SW 1271 (cell line): Measurements from ENCODE around the gene GALNT16.
"Not testable (repeated sequence)": the region's sequence is repeated elsewhere in the genome, so short reads cannot be mapped to it uniquely, and the experiment has no call there.

Source experiments
- DNase-seq, 2 experiments: peaks; one replicate each; lab custom pipeline; 2025; lab: John Stamatoyannopoulos, UW

Gene GALNT16

DNA sequence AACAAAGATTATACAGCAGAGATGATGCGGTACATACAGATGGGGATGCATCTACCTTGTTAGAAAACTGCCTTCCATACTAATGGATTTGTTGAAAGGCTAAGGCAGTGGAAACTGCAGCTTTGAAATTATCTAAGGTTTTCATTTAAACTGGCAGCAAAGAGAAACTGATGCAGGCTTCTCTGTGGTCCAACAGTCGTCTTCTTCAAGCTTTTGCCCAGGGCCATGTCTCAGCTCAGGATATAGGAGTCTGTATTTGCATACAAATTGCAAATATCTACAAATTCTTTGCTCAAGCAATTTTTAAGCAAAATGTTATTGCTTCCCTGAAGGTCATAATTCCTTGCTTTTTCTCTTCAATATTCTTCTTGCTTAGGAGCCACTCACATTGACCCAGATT, 104.4 kb downstream of the GALNT16 start:
- no peak for DNase-seq

DNA sequence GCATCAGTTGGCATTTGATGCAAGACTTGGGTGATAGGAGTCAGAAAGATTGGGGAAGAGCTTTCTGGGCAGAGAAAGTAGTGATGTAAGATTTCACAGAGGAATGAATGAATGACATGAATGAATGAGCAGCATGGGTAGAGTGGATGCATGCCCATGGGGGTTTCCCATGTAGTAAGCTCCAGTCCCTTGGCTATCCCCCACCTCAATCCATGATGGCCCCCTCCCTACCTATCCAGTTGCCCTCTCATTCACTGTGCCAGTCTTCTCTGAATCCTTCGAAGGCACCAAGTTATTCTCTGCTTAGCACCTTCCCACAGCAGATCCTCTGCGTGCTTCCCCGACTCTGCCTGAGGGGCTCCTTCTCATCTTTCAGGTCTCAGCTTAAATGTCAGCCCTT, 106.1 kb downstream of the GALNT16 start:
- DNase-seq, result no peak

DNA sequence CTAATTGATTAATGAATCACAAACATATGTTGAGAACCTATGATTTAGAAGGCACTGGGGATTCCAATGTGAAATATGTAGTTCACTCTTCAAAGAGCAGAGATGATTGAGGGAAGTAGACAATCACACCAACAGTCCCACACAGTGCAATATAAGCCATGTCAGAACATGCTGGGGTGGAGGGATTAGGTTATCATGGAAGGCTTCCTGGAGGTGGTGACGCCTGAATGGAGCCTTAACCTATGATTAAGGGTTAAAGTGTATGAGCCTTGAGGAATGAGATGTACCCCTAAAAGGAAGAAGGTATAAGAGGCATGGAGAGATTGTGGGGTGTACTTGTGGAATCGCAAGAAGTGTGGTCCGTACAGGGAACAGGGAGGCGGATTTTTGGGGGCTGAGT, 106.8 kb downstream of the GALNT16 start:
- no peak for DNase-seq

DNA sequence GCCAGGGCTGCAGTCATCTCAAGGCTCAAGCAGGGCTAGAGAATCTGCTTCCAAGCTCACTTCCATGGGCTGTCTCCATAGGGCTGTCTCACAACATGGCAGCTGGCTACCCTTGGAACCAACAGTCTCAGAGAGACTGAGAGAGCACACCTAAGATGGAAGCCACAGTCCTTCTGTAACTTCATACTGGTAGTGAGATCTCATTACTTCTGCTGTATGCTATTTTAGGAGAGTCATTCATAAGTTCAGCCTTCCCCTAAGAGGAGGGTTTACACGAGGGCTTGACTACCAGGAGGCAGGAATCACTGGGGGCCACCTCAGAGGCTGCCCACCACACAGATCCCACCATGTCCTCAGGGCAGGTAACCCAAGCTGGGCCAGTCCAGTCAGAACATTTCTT, 108.4 kb downstream of the GALNT16 start:
- no peak for DNase-seq

DNA sequence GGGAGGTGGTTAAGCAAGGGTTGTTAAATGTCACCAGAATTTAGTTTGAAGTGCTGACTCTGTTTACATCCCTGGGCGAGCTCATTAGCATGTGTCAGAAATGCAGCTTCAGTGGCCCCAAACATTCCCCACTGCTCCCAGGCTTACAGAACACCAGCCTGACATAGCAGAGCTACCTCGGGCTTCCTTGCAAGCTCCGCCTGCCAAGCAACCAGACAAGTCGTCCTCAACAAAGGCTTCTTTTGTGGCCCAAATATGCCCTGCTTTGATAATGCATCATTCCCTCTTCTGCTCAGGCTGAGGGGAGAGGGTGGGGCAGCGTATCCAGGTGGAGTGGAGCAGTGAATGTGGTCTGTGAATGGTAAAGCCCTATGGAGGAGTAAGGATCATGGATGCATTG, 110.1 kb downstream of the GALNT16 start:
- DNase-seq, result no peak

DNA sequence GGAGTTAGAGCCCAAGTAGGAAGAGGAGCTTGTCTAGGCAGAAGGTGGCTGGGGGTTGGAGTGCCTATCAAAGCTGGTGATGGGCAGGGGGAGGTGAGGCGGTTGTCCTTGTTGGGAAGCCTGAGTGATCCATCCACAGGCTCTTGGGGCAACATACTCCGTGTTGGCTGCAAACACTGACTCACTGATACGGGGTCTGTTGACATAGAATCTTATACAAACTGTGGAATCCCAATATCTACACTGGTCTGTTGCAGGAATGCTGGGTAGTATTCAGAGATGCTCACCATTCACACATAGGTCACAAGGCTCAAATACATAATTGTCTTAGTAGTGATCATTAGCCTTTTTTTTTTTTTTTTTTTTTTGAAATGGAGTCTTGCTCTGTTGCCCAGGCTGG, 112.2 kb downstream of the GALNT16 start:
- no peak for DNase-seq

DNA sequence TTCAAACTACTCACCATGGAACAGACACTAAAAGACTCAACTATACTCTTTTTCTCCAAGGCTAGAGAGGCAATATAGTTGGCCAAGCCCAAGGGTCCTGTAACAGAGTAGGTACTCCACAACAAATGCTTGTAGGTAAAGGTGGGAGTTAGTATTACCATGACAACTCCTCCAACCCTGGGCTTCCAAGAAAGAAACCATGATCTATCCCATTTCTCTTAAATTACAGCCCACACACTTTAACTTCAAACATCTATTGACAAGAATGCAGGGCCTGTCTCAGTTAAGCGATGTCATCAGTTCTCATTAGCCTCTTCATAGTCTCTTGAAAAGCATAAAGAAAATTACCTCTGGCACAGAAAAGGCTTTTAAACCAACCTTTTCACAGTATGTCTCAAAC, 113.1 kb downstream of the GALNT16 start:
- no peak for DNase-seq

DNA sequence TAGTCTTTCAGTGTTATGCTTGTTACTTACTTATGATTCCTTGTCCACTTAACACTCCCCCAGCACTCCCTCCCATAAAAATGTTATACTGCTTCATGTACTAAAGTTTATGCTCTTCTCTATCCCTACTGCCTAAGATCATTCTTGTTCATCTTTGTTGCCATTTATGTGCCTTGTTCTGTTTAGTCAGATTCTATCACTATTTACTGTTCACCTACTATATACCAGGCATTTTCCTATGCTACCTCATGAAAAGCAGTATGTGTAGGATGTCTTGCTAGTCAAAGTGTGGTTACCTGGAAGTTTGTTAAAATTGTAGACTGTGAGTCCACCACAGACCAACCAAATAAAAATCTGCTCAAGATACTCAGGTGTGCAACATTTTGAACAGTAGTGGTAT, 114.3 kb downstream of the GALNT16 start:
- DNase-seq, result no peak

DNA sequence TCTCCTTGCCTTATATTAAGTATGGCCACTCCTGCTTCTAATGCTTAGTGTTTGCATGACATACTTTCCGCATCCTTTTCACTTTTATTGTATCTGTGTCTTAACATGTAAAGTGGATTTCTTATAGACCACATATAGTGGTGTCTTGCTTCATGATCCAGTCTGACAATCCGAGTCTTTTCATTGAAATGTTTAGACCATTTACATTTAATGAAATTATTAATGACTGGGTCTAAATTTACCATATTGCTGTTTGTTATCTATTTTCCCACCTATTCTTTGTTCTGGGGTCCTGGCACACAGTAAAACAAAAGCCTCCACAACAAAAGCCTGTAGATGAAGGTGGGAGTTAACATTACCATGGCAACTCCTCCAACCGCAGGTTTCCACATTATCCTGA, 115.2 kb downstream of the GALNT16 start:
- DNase-seq, result no peak

DNA sequence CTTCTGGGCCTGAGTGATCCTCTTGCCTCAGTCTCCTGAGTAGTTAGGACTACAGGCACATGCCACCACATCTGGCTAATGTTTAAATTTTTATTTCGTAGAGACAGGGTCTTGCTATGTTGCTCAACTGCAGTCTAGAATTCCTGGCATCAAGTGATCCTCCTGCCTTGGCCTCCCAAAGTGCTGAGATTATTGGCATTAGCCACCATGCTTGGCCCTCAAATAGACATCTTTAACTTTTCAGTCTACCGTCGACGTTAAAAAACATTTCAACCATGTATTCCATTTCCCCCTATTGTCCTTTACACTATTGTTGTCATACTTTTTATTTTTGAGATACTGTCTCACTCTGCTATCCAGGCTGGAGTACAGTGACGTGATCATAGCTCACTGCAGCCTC, 115.8 kb downstream of the GALNT16 start:
- no peak for DNase-seq

DNA sequence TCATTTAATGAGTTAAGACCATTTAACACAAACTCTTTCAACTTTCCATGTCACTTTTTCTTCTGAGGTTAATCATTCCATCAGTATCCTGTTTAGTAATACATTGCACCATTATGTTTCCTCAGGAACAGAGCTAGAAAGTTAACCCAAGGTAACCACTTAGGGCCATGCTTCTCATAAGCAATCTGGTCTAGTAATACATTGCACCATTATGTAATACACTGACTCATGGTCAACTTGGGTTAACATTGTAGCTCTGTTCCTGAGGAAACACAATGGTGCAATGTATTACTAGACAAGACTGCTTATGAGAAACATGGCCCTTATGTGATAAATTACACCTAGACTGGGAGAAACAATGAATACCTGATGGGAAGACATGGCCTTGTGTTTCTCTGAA, 116.5 kb downstream of the GALNT16 start:
- DNase-seq, result no peak

DNA sequence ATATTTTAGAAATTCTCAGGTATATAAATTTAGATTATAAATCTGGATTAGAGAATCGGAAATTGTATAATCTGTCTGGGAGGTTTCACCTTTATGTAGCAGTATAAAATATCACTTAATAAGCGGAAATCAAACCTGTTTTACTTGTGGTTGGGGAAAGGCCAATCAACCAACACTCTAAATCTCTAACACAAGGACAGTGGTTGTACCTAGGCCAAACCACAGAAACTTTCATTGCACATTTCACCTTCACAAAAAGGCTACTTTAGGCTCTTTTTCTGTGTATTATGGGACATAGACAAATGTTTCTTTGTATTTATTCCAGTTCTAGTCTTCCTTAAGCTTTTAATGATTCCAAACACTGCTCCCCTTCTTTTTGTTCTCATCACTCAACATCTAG, 118.3 kb downstream of the GALNT16 start:
- no peak for DNase-seq

DNA sequence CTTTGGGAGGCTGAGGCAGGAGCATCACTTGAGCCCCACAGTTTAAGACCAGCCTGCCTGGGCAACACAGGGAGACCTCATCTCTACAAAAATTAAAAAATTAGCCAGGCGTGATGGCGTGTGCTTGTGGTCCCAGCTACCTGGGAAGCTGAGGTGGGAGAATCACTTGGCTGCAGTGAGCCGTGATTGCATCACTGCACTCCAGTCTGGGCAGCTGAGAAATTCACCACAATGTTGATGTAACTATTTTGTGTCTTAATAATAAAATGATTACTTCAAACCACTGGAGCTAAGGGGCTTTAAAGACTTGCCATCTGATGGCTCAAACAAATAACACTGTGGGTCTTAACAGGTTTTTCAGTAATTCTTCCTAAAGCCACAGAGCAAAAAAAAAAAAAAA, 127.4 kb downstream of the GALNT16 start:
- DNase-seq, result no peak

DNA sequence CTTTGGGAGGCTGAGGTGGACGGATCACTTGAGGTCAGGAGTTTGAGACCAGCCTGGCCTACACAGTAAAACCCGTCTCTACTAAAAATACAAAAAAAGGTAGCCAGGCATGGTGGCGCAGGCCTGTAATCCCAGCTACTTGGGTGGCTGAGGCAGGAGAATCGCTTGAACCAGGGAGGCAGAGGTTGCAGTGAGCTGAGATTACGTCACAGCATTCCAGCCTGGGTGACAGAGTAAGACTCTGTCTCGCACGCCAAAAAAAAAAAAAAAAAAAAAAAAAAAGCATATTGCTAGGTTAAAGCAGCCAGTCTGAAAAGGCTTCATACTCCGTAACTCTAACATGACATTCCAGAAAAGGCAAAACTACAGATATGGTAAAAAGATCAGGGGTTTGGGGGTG, 131.4 kb downstream of the GALNT16 start:
- not testable (repeated sequence) for DNase-seq

DNA sequence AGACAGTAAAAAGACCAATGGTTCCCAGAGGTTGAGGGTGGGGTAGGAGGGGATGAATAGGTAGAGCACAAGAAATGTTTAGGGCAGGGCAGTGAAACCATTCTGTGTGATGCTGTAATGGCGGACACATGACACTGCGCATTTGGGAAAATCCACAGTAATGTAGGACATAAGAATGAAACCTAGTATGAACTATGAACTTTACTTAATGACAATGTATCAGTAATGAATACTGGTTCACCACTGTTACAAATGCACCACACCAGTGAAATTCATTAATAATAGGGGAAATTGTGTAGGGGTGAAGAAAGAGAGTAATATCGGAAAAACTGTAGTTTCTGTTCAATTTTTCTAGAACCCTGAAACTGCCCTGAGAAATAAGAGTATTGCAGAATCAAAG, 132.5 kb downstream of the GALNT16 start:
- DNase-seq, result no peak

DNA sequence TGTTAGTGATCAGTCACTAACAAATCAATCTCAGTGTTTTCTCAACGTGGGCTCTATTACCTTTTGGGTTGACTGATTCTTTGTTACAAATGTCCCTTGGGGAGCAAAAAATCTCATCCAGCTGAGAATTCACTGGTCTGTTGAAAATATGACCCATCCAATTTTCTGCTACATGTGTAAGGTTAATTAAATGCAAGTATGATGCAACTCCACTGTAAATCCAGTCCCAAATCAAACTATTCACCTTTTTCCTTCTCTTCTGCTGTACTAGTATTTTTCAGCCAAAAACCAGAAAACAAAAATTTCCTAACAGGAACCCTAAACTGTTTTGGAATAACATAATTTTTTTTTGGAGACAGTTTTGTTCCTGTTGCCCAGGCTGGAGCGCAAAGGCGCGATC, 136.0 kb downstream of the GALNT16 start:
- DNase-seq, result no peak

DNA sequence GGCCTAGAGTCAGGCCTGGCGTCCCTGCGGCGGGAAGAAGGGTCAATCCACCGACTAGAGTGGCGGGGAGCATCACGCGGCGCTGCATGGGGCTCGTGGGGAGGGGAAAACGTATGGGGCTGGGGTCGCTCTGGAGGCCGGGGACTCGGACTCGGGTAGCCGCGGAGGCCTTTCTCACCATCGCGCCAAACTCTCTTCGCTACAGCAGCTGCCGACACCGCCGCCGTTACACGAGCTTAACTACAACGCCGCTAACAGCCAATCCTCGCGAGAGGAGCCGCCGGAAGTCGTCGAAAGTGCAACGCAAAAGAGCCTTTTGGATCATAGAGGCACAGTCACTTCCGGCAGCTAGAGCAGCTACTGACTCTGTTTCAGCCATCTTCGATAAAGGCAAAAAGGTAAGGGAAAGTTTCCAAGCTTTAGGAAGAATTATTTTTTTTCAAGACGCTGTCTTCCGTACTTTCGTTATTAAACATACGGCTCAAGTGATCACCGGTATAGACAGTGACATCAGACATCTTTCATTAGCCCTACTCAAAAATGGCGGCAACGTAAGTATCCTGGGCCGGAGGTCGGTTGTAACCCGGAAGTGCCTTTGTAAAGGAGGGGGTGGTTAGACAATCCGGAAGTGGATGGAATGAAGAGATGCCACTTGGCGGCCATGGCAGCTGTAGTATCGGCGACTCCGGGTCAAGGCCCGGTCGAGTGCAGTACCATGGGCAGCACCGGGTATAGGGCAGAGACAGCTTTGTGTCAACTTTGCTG, 138.3 kb downstream of the GALNT16 start, which contains the start of the genes ERH and SLC39A9:
TSS of gene ERH (minus strand) at position 247 of the 765 bp plus-strand sequence. CDS start at position 181, 66 bp downstream.
TSS of gene SLC39A9 (plus strand) at position 640 of the 765 bp plus-strand sequence. CDS start 678 bp downstream, outside the sequence.
- peak; percentile 93 to 99 for DNase-seq

DNA sequence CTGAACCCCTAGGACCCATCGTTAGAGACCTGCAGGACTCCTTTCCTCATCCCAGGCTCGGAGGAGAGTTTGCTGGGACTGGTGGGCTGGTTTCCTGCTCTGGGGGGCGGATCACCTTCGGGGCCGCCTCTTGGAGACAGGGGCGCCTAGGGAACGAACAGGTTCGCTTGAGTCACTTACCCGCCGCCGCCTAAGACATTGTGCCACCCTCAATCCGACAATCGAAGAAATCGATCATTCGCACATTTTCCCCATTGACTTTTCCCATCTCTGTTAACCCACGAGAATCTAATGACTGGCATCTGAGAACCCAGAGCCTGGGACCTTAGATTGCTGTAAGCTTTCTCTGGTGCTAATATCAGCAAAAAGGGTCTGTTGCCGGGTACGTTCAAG, 138.9 kb downstream of the GALNT16 start:
- DNase-seq, result no peak

DNA sequence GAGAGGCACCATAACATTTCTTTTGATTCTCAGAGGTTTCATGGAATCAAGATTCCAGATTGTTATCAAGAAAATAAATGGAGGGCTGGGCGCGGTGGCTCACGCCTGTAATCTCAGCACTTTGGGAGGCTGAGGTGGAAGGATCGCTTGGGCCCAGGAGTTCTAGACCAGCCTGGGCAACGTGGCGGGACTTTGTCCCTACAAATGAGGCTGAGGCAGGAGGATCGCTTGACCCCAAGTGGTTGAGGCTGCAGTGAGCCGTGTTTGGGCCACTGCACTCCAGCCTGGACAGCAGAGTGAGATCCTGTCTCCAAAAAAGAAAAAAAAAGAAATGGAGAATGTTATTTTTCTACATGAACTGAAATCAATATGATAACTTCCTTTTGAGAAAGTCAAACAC, 139.8 kb downstream of the GALNT16 start:
- DNase-seq, result no peak

DNA sequence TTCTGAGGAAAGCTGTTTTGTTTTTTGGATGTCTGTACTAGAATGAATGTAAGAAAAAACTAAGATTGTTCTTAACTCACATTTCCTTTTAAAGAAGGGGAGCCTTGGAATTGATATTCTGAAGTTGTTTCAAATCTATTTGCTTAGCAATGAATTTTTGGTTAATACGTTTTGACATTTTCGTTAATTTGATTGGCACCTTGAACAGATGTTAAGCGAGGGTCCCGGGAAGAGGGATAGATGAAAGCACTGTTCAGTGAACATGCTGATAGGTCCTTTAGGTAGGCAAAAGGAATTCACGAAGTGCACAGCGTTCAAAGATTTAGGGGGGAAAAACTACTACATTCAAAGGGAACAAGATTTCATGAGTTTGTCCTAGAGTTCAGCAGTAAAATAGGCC, 140.2 kb downstream of the GALNT16 start:
- DNase-seq, result no peak

DNA sequence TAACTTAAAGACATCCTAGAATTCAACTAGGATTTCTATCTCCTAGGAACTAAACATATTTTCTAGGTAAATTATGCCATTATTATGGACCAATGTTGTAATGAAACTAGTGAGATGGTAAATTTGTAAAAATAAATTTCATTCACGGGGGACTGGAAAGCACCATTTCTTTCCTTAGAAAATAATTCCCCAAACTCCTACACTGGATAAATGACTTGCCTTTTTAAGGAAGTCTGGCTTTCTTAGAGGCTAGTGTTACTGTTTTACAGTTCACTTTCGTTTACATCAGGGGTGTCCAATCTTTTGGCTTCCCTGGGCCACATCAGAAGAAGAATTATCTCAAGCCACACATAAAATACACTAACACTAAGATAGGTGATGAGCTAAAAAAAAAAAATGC, 141.9 kb downstream of the GALNT16 start:
- no peak for DNase-seq

DNA sequence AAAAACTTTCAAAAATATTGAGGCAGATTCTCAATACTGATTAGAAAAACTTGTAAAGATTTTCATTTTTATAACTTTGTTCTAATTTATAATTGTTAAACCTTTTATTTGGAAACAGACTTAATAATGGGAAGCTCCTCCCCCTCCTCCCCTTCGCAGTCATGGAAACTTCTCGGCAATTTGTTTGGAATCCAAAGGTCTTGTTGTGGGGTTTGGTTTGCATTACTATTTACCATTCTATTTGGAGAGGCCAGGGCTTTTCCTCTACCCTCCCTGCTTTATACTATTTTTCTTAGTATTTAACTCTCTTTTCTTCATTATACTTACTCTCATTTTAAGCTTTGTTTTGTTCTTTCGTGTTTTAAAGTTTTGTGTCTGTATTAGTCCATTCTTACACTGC, 144.5 kb downstream of the GALNT16 start:
- no peak for DNase-seq

DNA sequence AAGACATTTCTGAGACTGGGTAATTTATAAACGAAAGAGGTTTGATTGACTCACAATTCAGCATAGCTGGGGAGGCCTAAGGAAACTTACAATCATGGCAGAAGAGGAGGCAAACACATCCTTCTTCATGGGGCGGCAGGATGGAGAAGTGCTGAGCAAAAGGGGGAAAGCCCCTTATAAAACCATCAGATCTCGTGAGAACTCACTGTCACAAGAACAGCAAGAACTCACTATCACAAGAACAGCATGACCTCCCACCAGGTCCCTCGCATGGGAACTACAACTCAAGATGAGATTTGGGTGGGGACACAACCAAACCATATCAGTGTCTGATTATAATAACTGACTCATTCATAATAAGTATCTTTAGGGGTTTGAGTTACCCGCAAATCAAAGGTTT, 144.9 kb downstream of the GALNT16 start:
- DNase-seq, result no peak

DNA sequence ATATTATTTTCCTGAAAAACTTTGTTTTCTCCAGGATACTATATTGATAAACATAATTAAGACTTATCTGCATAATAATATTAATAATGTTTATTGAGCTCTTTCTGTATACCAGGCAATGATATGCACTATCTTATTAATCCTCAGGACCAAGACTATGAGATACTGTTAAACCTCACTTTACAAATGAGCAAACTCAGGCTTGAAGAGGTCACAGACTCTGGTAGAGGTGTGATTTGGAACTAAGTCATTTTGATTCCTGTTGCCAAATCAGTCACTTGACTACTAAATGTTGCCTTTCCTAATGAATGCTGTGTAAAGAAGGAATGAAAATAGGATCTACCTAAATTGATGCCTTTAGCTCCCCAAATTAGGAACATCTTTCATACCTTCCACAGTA, 145.8 kb downstream of the GALNT16 start:
- no peak for DNase-seq
